HCT116 (cell line): ENCODE data around the gene CALD1. TPM values are rescaled to one million over a fixed set of nuclear protein-coding genes. Genes with fewer than 3 reads are reported as not detected.

ENCODE experiments used
- ATAC-seq: fragments of 200-7000 bp; cut with Tn5 transposase; 2 replicates; pipeline ENCODE4 v1.9.1; 2020; ENCODE audit warnings: mild to moderate bottlenecking, moderate library complexity
- BruUV-seq: library from RNA; stranded (reverse); fragments of 400-500 nt; replicated peaks from 2 replicates; lab custom pipeline; 2021; lab: Mats Ljungman, UMichigan
- CTCF ChIA-PET: fragments of 300-600 bp; sonication (Branson Sonifier 250); formaldehyde crosslinking; loops from one replicate; lab custom pipeline; 2021; ENCODE audit warnings: antibody characterized with exemption; lab: Charles Lee
- POLR2A ChIA-PET: fragments of 300-600, 350-600 bp; sonication (Branson Sonifier 250); formaldehyde crosslinking; loops from one replicate; lab custom pipeline; 2021; ENCODE audit warnings: antibody characterized with exemption; lab: Charles Lee
- RAD21 ChIA-PET, 2 experiments: fragments of 300-600 bp; sonication (Branson Sonifier 250); formaldehyde crosslinking; loops; one replicate each; lab custom pipeline; 2023; ENCODE audit warnings: low total read pairs in 2 of 2; ENCODE audit not compliant: uncharacterized antibody in 2 of 2, unreplicated experiment in 2 of 2, low non-redundant PET in 1 of 2; lab: Charles Lee
- DNase-seq: peaks from one replicate; pipeline ENCODE4 v3.0.0-alpha.2; 2010; ENCODE audit warnings: low read depth, low spot score
- H2AFZ ChIP-seq: fragments of 200-600 bp; shearing (Covaris generic), sonication (generic); 2 replicates; pipeline ENCODE4 v1.6.1; 2017; ENCODE audit warnings: low read depth, mixed run types, mixed read lengths, antibody characterized with exemption, low read length; ENCODE audit not compliant: poor library complexity, severe bottlenecking
- H3K27ac ChIP-seq: 2 replicates; pipeline ENCODE4 v1.5.1; 2012; ENCODE audit warnings: low read depth, low read length
- H3K27me3 ChIP-seq: fragments of 200-600 bp; sonication (generic); 2 replicates; pipeline ENCODE4 v1.6.1; 2016; ENCODE audit warnings: mixed run types, low read length, mixed read lengths; ENCODE audit not compliant: insufficient read depth
- H3K36me3 ChIP-seq, 2 experiments: fragments of 200-500 bp in 1 of 2; fragments of 200-600 bp in 1 of 2; sonication (Bioruptor generic) in 1 of 2; sonication (generic) in 1 of 2; 2 replicates each; pipeline versions ENCODE4 v1.5.1 to v1.6.1; 2014 to 2016; ENCODE audit warnings: low read length in 2 of 2, inconsistent platforms in 1 of 2, mixed read lengths in 1 of 2, mixed run types in 1 of 2; ENCODE audit not compliant: insufficient read depth in 2 of 2, control insufficient read depth in 1 of 2
- H3K4me1 ChIP-seq, 2 experiments: fragments of 200-600 bp in 1 of 2; sonication (generic) in 1 of 2; 2 replicates each; pipeline versions ENCODE4 v1.5.1 to v1.6.1; 2012 to 2017; ENCODE audit warnings: low read length in 2 of 2, inconsistent platforms in 1 of 2, mild to moderate bottlenecking in 1 of 2, mixed read lengths in 1 of 2, mixed run types in 1 of 2, moderate library complexity in 1 of 2; ENCODE audit not compliant: insufficient read depth in 2 of 2, control insufficient read depth in 1 of 2
- H3K4me2 ChIP-seq: fragments of 200-600 bp; sonication (generic); 2 replicates; pipeline ENCODE4 v1.6.1; 2017; ENCODE audit warnings: mixed run types, low read length, mixed read lengths
- H3K4me3 ChIP-seq, 2 experiments: fragments of 200-600 bp in 1 of 2; sonication (generic) in 1 of 2; replicated peaks in 1 of 2; 2 replicates each; pipeline ENCODE4 v1.5.1; 2011 to 2016; ENCODE audit warnings: low read length in 2 of 2, control low read depth in 1 of 2, low read depth in 1 of 2, mild to moderate bottlenecking in 1 of 2, mixed read lengths in 1 of 2, mixed run types in 1 of 2
- H3K79me2 ChIP-seq: fragments of 200-600 bp; sonication (generic); 2 replicates; pipeline ENCODE4 v1.6.1; 2017; ENCODE audit warnings: mild to moderate bottlenecking, mixed run types, low read length, moderate library complexity, mixed read lengths; ENCODE audit not compliant: insufficient read depth
- H3K9ac ChIP-seq: fragments of 200-600 bp; sonication (generic); 2 replicates; pipeline ENCODE4 v1.6.1; 2016; ENCODE audit warnings: low read length, mixed read lengths
- H3K9me2 ChIP-seq: fragments of 200-600 bp; sonication (generic), shearing (Covaris generic); 2 replicates; pipeline ENCODE4 v1.6.1; 2017; ENCODE audit warnings: mixed run types, mild to moderate bottlenecking, moderate library complexity; ENCODE audit not compliant: insufficient read depth
- H3K9me3 ChIP-seq, 2 experiments: fragments of 200-500 bp in 1 of 2; fragments of 200-600 bp in 1 of 2; sonication (Bioruptor generic) in 1 of 2; sonication (generic) in 1 of 2; 2 replicates each; pipeline ENCODE4 v1.6.1; 2014 to 2017; ENCODE audit warnings: low read length in 2 of 2, mixed read lengths in 2 of 2, inconsistent platforms in 1 of 2, low read depth in 1 of 2, mild to moderate bottlenecking in 1 of 2, mixed run types in 1 of 2, moderate library complexity in 1 of 2; ENCODE audit not compliant: control insufficient read depth in 1 of 2, insufficient read depth in 1 of 2
- H4K20me1 ChIP-seq: fragments of 200-600 bp; sonication (generic), shearing (Covaris generic); 2 replicates; pipeline ENCODE4 v1.6.1; 2017; ENCODE audit warnings: mixed run types, mild to moderate bottlenecking, moderate library complexity; ENCODE audit not compliant: insufficient read depth
- CEBPB ChIP-seq: IDR thresholded peaks from 2 replicates; pipeline ENCODE4 v1.6.1; 2012; ENCODE audit warnings: low read depth
- ELF1 ChIP-seq: IDR thresholded peaks from 2 replicates; pipeline ENCODE4 v1.6.1; 2012; ENCODE audit warnings: low read depth, borderline replicate concordance
- EZH2 ChIP-seq: fragments of 200-600 bp; sonication (generic); IDR thresholded peaks from 2 replicates; pipeline ENCODE4 v1.6.1; 2017; ENCODE audit warnings: antibody characterized with exemption, mixed run types
- EZH2phosphoT487 ChIP-seq: fragments of 200-600 bp; IDR thresholded peaks from 2 replicates; pipeline ENCODE4 v1.6.1; 2018; ENCODE audit warnings: antibody characterized with exemption, borderline replicate concordance
- FOSL1 ChIP-seq: IDR thresholded peaks from 2 replicates; pipeline ENCODE4 v1.6.1; 2012; ENCODE audit warnings: low read depth
- JUND ChIP-seq: IDR thresholded peaks from 2 replicates; pipeline ENCODE4 v1.6.1; 2012
- POLR2A ChIP-seq: IDR thresholded peaks from 2 replicates; pipeline ENCODE4 v1.7.0; 2011; ENCODE audit warnings: borderline replicate concordance; ENCODE audit not compliant: insufficient read depth, insufficient read length; ENCODE audit errors: extremely low read depth
- SIN3A ChIP-seq: IDR thresholded peaks from 2 replicates; pipeline ENCODE4 v1.6.1; 2012; ENCODE audit warnings: low read depth
- SRF ChIP-seq: IDR thresholded peaks from 2 replicates; pipeline ENCODE4 v1.6.1; 2012; ENCODE audit warnings: low read depth
- TCF7L2 ChIP-seq: IDR thresholded peaks from 2 replicates; pipeline ENCODE4 v1.7.0; 2011; ENCODE audit warnings: borderline replicate concordance, inconsistent platforms; ENCODE audit not compliant: insufficient read depth, insufficient read length; ENCODE audit errors: extremely low read depth
- ZNF274 ChIP-seq: fragments of 200-500 bp; sonication (Bioruptor generic); IDR thresholded peaks from 2 replicates; pipeline ENCODE4 v1.6.1; 2014; ENCODE audit warnings: mild to moderate bottlenecking, low read depth, low read length, inconsistent platforms
- intact Hi-C: fragments of 100-400 bp; cut with micrococcal nuclease; formaldehyde crosslinking; loops from 2 replicates; pipeline ENCODE4 v1.10.0; 2022
- total RNA-seq: library from RNA; stranded (reverse); gene quantifications from one replicate; pipeline ENCODE4 v1.2.1, GENCODE V29; 2021; ENCODE audit not compliant: unreplicated experiment
- TF ChIP-seq, protein P1 (sequence below): IDR thresholded peaks from 2 replicates; pipeline ENCODE4 v1.6.1; 2011; ENCODE audit warnings: mild to moderate bottlenecking, low read length, moderate library complexity; ENCODE audit not compliant: insufficient replicate concordance; ENCODE audit errors: extremely low read depth
- TF ChIP-seq, protein P2 (sequence below), 3 experiments: fragments of 200-600 bp in 1 of 3; sonication (generic) in 1 of 3; IDR thresholded peaks in 2 of 3; conservative IDR thresholded peaks in 1 of 3; 2 replicates each; pipeline ENCODE4 v1.5.1; 2012 to 2017; ENCODE audit warnings: low read depth in 2 of 3, low read length in 2 of 3, antibody characterized with exemption in 1 of 3, borderline replicate concordance in 1 of 3, control low read depth in 1 of 3, mild to moderate bottlenecking in 1 of 3, mixed read lengths in 1 of 3, mixed run types in 1 of 3, moderate library complexity in 1 of 3; ENCODE audit not compliant: insufficient read depth in 1 of 3

CALD1 gene
- total RNA-seq, 1 experiment from 2014 or later = 66.8 TPM

DNA sequence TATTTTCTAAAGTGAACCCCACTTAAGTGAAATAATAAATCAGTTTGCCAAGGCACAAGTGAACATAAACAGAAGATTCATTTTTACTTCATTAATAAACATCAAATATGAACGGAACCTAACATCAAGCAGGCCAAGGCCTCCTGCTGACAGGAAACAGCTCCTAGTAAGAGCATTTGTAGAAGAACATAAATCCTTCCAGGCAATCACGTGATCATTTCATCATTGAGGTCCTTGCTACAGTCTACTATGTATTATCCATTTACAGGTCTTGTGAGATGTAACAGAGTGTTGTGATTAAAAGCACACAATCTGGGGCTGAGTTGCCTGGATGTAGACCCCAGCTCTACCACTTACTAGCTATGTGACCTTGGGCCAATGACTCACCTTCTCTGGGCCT, 70.6 kb downstream of the CALD1 start:
- Histone ChIP-seq H3K4me1 (peaks cover 7 to 15% of the 10 kb centered on the region in 2 experiments; a peak in 3 of 4 replicates), H3K27ac (no peak overlapping the region), H2AFZ (no peak overlapping the region), H4K20me1 (no peaks in the 10 kb centered on the region), H3K9me2 (no peaks in the 10 kb centered on the region), H3K9ac (no peak overlapping the region), H3K9me3 (no peaks in the 10 kb centered on the region), H3K4me2 (no peak overlapping the region), H3K79me2 (no peaks in the 10 kb centered on the region), H3K36me3 (no peaks in the 10 kb centered on the region), H3K27me3 (no peaks in the 10 kb centered on the region), H3K4me3 (no peak overlapping the region)
- intact Hi-C loops = no loop called here
- DNase-seq = no peak
- RAD21 ChIA-PET = no interaction called here
- POLR2A ChIA-PET = no interaction called here
- no peak for ATAC-seq
- CTCF ChIA-PET = no interaction called here
- BruUV-seq = no TSS peak
- TF ChIP-seq FOSL1 (no peak), EZH2 (no peak), POLR2A (no peak), CEBPB (no peak), SRF (no peak), SIN3A (no peak), TCF7L2 (no peak), JUND (no peak), ZNF274 (no peak), ELF1 (no peak), EZH2phosphoT487 (no peak)
- TF ChIP-seq, protein P1, sequence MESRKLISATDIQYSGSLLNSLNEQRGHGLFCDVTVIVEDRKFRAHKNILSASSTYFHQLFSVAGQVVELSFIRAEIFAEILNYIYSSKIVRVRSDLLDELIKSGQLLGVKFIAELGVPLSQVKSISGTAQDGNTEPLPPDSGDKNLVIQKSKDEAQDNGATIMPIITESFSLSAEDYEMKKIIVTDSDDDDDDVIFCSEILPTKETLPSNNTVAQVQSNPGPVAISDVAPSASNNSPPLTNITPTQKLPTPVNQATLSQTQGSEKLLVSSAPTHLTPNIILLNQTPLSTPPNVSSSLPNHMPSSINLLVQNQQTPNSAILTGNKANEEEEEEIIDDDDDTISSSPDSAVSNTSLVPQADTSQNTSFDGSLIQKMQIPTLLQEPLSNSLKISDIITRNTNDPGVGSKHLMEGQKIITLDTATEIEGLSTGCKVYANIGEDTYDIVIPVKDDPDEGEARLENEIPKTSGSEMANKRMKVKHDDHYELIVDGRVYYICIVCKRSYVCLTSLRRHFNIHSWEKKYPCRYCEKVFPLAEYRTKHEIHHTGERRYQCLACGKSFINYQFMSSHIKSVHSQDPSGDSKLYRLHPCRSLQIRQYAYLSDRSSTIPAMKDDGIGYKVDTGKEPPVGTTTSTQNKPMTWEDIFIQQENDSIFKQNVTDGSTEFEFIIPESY = no peak
- TF ChIP-seq, protein P2, sequence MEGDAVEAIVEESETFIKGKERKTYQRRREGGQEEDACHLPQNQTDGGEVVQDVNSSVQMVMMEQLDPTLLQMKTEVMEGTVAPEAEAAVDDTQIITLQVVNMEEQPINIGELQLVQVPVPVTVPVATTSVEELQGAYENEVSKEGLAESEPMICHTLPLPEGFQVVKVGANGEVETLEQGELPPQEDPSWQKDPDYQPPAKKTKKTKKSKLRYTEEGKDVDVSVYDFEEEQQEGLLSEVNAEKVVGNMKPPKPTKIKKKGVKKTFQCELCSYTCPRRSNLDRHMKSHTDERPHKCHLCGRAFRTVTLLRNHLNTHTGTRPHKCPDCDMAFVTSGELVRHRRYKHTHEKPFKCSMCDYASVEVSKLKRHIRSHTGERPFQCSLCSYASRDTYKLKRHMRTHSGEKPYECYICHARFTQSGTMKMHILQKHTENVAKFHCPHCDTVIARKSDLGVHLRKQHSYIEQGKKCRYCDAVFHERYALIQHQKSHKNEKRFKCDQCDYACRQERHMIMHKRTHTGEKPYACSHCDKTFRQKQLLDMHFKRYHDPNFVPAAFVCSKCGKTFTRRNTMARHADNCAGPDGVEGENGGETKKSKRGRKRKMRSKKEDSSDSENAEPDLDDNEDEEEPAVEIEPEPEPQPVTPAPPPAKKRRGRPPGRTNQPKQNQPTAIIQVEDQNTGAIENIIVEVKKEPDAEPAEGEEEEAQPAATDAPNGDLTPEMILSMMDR (IDR thresholded peaks at IDR 0.05 in 2 of 3, conservative IDR thresholded peaks at IDR 0.05 in 1 of 3; ENCODE audit: borderline replicate concordance in 1 of 3, insufficient read depth in 1 of 3, low read depth in 2 of 3, low read length in 2 of 3) = no peak
